22Rv1 (cell line): ENCODE data around the gene KCNK7.

Experiments
- ZFX ChIP-seq: fragments of 450-650 bp; IDR thresholded peaks from 2 replicates; pipeline ENCODE4 v1.6.1; 2017; ENCODE audit warnings: antibody characterized with exemption, borderline replicate concordance
- TF ChIP-seq, protein P1 (sequence below): fragments of 450-650 bp; IDR thresholded peaks from 2 replicates; pipeline ENCODE4 v1.5.1; 2017; ENCODE audit warnings: mild to moderate bottlenecking

DNA sequence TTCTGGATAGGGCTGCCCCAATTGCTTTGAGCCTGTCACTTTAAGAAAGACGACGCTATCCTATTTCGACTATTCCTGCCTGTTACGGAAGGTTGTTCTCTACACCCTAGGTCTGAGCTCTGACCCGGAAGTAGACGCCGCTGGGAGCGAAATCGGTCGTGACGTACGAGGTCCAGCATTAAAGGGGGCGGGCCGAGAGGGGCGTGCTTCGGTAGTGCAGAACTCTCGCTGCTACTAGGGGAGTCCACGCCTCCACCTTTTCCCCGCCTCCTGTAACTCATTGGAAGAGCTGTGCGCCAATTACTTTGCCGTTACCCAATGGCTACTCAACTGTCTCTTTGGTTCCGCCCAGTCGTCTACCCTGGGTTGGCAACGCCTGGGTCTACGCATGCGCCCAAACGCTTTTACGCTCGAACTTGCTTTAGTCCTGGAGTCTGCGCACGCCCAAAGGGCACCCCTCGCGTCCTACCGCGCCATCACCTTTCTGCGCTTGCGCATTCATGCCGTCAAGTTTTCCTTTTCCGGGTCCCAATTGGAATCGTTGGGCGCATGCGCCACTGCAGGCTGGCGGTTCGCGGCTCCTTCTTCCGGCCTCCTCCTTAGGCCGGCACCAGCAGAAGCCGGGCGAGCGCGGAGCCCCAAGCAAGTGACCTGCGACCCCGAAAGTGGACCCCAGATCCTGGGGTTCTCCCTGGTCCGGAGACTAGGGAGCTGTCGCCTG, 19.8 kb upstream of the KCNK7 start, which contains the start of gene PCNX3:
- TF ChIP-seq, protein P1, sequence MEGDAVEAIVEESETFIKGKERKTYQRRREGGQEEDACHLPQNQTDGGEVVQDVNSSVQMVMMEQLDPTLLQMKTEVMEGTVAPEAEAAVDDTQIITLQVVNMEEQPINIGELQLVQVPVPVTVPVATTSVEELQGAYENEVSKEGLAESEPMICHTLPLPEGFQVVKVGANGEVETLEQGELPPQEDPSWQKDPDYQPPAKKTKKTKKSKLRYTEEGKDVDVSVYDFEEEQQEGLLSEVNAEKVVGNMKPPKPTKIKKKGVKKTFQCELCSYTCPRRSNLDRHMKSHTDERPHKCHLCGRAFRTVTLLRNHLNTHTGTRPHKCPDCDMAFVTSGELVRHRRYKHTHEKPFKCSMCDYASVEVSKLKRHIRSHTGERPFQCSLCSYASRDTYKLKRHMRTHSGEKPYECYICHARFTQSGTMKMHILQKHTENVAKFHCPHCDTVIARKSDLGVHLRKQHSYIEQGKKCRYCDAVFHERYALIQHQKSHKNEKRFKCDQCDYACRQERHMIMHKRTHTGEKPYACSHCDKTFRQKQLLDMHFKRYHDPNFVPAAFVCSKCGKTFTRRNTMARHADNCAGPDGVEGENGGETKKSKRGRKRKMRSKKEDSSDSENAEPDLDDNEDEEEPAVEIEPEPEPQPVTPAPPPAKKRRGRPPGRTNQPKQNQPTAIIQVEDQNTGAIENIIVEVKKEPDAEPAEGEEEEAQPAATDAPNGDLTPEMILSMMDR: no peak
- no peak for TF ChIP-seq ZFX
